Testis (tissue), 3 donors: ENCODE results near the gene AMMECR1L. TPM values are rescaled to one million over a fixed set of nuclear protein-coding genes. Genes with fewer than 3 reads are reported as not detected.
"Not testable (repeated sequence)": the region's sequence is repeated elsewhere in the genome, so short reads cannot be mapped to it uniquely, and the experiment has no call there.

ENCODE experiments used
- DNase-seq: peaks from one replicate; pipeline ENCODE4 v3.0.0-alpha.2; 2019
- H3K27ac ChIP-seq, 2 donors: fragments of 200-600 bp; sonication (generic); one replicate each; pipeline ENCODE4 v1.5.1; 2019
- H3K27me3 ChIP-seq: fragments of 200-600 bp; sonication (generic); one replicate; pipeline ENCODE4 v1.5.1; 2019
- H3K36me3 ChIP-seq: fragments of 200-600 bp; sonication (generic); one replicate; pipeline ENCODE4 v1.5.1; 2017; ENCODE audit warnings: low read depth; ENCODE audit errors: missing control alignments
- H3K4me1 ChIP-seq: fragments of 200-600 bp; sonication (generic); one replicate; pipeline ENCODE4 v1.5.1; 2019
- H3K4me3 ChIP-seq, 2 donors: fragments of 200-600 bp; sonication (generic); one replicate each; pipeline ENCODE4 v1.5.1; 2017 to 2019
- H3K9me3 ChIP-seq: fragments of 200-600 bp; sonication (generic); one replicate; pipeline ENCODE4 v1.5.1; 2017
- POLR2A ChIP-seq: fragments of 450-650 bp; IDR thresholded peaks from one replicate; pipeline ENCODE4 v1.6.1; 2017; ENCODE audit warnings: antibody characterized with exemption, mild to moderate bottlenecking, moderate library complexity
- WGBS, 2 donors: methylation state at CpG; one replicate each; pipeline ENCODE4 v1.1.5; 2018; 5-methylcytosine and 5-hydroxymethylcytosine counted together
- intact Hi-C: fragments of 100-400 bp; cut with DNase I; formaldehyde crosslinking; loops from one replicate; pipeline ENCODE4 v1.15.1; 2023; ENCODE audit warnings: low total_unique reads
- polyA plus RNA-seq: library from polyadenylated mRNA; stranded (reverse); fragments of 350-450 nt; fragmentation: Illumina TruSeq; extraction: RNeasy Lipid Tissue Mini Kit (QIAGEN cat#74804); gene quantifications from one replicate; pipeline ENCODE4 v1.2.3, GENCODE V29; 2014; ENCODE audit warnings: low read depth, low replicate concordance; ENCODE audit not compliant: insufficient read depth
- total RNA-seq, 2 donors: library from RNA; depleted of rRNA; stranded (reverse); fragments of >200 nt; gene quantifications; one replicate each; pipeline ENCODE4 v1.2.3, GENCODE V29; 2016
- TF ChIP-seq, protein P1 (sequence below), 3 experiments: fragments of 450-650 bp in 2 of 3; fragments of 200-600 bp in 1 of 3; sonication (generic) in 1 of 3; IDR thresholded peaks; one replicate each; pipeline ENCODE4 v1.5.1; 2016 to 2019; ENCODE audit warnings: antibody characterized with exemption in 3 of 3, mild to moderate bottlenecking in 2 of 3, moderate library complexity in 1 of 3

The AMMECR1L gene
- total and polyA plus RNA-seq, 3 donors from 2014 or later, result 31.5 to 35.8 (median 34.1) TPM

DNA sequence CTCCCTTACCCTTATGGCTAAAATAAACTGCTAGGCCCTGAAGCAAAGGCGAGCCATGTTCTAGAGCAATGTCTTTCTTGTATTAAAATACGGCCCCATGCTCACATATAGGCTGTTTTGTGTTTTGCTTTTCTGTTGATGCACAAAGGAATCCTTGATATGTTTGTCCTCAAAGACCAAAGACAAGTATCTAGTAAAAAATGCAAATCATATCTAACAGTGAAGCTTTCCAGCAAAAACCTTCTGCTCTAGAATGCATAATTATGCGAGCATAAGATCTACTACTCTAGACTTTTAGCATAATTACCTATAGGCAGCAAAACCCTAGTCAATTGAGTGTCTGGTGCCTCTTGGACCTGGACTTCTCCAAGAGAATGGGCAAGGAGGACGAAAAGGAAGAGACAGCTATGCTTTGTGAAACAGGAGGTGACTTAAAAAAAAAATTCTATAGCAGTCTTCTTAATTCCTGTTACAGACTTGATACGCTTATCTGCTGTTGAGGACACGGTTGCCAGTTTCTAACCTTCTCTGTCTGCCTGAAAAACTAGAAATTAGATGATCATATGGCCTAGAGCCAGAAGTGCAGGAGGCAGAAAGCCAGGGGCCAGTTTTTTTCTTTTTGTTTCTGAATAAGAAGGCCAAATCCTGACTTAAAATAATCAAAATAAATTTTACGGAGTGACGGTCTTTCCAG is 1.5 kb upstream of the AMMECR1L start:
- no peak for DNase-seq
- Histone ChIP-seq H3K27ac (peak overlapping the region; percentile 35 to 74), H3K9me3 (no peaks in the 10 kb centered on the region), H3K36me3 (no peaks in the 10 kb centered on the region), H3K4me3 (peak overlapping the region in 1 of 2 donors; percentile 74), H3K4me1 (peaks cover 42% of the 10 kb centered on the region), H3K27me3 (no peaks in the 10 kb centered on the region)
- intact Hi-C loops, result no loop called here
- WGBS, 2 donors, result 9 to 18% methylated on average over 8 of the region's 8 CpGs
- no peak for TF ChIP-seq POLR2A
- TF ChIP-seq, protein P1, sequence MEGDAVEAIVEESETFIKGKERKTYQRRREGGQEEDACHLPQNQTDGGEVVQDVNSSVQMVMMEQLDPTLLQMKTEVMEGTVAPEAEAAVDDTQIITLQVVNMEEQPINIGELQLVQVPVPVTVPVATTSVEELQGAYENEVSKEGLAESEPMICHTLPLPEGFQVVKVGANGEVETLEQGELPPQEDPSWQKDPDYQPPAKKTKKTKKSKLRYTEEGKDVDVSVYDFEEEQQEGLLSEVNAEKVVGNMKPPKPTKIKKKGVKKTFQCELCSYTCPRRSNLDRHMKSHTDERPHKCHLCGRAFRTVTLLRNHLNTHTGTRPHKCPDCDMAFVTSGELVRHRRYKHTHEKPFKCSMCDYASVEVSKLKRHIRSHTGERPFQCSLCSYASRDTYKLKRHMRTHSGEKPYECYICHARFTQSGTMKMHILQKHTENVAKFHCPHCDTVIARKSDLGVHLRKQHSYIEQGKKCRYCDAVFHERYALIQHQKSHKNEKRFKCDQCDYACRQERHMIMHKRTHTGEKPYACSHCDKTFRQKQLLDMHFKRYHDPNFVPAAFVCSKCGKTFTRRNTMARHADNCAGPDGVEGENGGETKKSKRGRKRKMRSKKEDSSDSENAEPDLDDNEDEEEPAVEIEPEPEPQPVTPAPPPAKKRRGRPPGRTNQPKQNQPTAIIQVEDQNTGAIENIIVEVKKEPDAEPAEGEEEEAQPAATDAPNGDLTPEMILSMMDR (IDR thresholded peaks at IDR 0.05), result no peak

- Histone ChIP-seq H3K4me1 (peaks cover 42% of the 10 kb centered on the region), H3K27ac (peak overlapping the region; percentile 83 to 93), H3K4me3 (peak overlapping the region; percentile 74 to 75)
- DNase-seq, intact Hi-C loops, H3K36me3 ChIP-seq, H3K27me3 ChIP-seq, H3K9me3 ChIP-seq: not testable (repeated sequence)
- WGBS, 2 donors, result 0 to 2% methylated on average over 2 to 11 of the region's 32 CpGs
These were observed 808 bp upstream of the AMMECR1L start for GRCh38 chr2:127886593-127886935.

DNA sequence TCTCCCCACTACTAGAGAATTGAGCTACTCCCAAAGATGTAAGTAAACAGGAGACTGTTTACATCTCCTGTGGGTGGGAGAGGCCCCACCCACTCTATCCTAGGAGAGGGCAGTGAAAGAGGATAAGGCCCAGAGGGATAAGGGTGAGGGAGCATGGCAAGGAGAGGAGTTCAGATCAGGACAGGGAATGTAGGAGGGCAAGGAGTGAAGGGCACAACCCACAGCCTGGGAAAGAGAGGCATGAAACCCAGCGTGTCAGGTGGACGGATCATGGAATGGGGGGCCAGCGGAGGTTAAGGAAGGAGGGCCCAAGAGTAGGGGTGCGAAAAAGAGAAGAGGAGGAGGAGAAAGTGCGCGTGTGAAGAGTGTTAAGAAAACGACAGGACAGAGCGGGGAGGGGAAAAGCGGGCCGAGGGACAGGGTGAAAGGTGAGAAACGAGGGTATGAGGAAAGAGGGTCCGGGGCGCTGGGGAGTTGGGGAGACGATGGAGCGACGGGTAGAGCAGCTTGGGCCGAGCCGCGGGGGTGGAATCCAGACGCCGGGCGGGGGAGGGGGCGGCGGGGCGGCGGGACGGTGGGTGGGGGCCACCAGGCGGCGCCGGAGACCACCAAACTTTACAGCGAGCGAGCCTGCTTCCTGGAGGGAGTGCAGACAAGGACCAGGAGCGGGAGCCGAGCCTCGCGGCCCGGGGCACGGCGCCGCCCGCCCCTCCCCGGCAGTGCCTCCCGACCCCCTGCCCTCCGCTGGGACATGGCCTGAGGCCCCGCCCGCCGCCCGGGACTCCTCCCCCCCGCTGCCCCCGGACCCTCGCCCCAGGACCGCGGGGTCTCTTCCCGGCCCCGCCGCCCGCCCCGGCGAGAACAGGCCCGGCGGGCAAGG is 655 bp downstream of the AMMECR1L start:
- H3K27me3 ChIP-seq, H3K9me3 ChIP-seq, H3K36me3 ChIP-seq, intact Hi-C loops: not testable (repeated sequence)
- TF ChIP-seq, protein P1 (IDR thresholded peaks at IDR 0.05), result peak in 1 of 3 experiments; percentile 34
- 0 to 2% methylated on average over 15 to 26 of the region's 61 CpGs for WGBS, 2 donors
- DNase-seq, result peak; percentile 65
- Histone ChIP-seq H3K27ac (peak overlapping the region; percentile 65 to 93), H3K4me1 (peaks cover 45% of the 10 kb centered on the region), H3K4me3 (peak overlapping the region; percentile 74 to 75)

DNA sequence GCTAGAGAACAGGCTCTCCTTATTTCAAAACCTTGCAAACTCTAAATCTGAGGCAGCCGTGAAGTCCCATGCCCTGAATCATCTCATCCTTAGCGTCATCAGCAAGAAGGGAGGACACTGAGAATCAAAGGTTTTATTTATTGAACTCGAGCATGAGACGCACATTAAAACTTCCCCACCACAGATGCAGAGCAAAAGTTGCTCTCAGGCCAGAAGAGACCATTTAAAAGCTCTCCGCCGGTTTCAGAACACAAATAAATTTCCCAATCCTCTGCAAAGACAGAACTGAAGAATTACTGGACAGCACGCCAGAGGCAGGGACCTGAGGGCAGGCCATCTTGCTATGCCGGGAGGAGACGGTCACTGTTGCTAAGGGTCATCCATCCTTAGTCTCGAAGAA is 1.3 kb downstream of the AMMECR1L start:
- no peak for DNase-seq
- WGBS, 2 donors, result 10 to 13% methylated on average over 10 of the region's 10 CpGs
- Histone ChIP-seq H3K27ac (peak overlapping the region; percentile 65 to 93), H3K36me3 (no peaks in the 10 kb centered on the region), H3K4me1 (peaks cover 45% of the 10 kb centered on the region), H3K9me3 (no peaks in the 10 kb centered on the region), H3K27me3 (no peaks in the 10 kb centered on the region), H3K4me3 (peak overlapping the region; percentile 74 to 75)
- intact Hi-C loops, result no loop called here
- no peak for TF ChIP-seq POLR2A
- TF ChIP-seq, protein P1 (IDR thresholded peaks at IDR 0.05), result no peak

DNA sequence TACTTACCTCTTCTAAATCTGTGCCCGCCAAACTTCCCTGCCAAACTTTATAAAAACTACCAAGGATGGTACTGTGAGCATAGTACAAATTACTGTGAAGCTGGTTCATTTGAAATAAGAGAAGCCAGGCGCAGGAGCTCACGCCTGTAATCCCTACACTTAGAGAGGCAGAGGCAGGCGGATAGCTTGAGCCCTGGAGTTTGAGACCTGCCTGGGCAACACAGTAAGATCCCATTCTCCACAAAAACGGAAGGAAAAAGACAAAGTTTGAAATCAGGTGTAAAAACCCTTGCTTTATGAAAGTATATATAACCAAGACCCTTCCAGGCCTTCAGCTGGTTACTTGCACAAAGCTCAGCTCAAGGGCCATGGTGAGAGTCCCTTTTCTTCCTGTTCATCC is 5.9 kb downstream of the AMMECR1L start:
- intact Hi-C loops, result no loop called here
- Histone ChIP-seq H3K4me1 (peaks cover 32% of the 10 kb centered on the region), H3K9me3 (no peaks in the 10 kb centered on the region), H3K27me3 (no peaks in the 10 kb centered on the region), H3K4me3 (no peak overlapping the region), H3K27ac (no peak overlapping the region), H3K36me3 (no peaks in the 10 kb centered on the region)
- 95 to 96% methylated on average over 5 of the region's 5 CpGs for WGBS, 2 donors
- DNase-seq, result no peak
- TF ChIP-seq, protein P1 (IDR thresholded peaks at IDR 0.05), result no peak
- TF ChIP-seq POLR2A, result no peak
